ENCODE measurements around the gene FAM184A. TPM values are rescaled to one million over a fixed set of nuclear protein-coding genes. Genes with fewer than 3 reads are reported as not detected.

Gene FAM184A
- total and polyA plus RNA-seq, 12 donors = 0.91 to 5.2 (median 2.7) TPM

DNA sequence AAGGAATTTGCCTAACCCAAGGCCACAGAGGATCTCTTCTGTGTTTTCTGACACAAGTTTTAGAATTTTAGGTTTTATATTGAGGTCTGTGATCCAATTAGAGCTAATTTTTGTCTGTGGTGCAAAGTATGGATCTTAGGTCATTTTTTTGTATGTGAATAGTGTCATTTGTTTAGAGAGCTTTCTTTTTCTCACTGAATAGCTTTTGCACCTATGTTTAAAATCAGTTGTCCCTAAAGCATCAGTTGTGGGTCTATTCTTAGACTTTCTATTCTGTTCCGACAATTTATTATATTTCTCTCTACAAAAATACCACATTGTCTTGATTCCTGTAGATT, 143.2 kb downstream of the FAM184A start:
- H3K27ac ChIP-seq = peak overlapping the region; percentile 89 to 96 (median 95)

DNA sequence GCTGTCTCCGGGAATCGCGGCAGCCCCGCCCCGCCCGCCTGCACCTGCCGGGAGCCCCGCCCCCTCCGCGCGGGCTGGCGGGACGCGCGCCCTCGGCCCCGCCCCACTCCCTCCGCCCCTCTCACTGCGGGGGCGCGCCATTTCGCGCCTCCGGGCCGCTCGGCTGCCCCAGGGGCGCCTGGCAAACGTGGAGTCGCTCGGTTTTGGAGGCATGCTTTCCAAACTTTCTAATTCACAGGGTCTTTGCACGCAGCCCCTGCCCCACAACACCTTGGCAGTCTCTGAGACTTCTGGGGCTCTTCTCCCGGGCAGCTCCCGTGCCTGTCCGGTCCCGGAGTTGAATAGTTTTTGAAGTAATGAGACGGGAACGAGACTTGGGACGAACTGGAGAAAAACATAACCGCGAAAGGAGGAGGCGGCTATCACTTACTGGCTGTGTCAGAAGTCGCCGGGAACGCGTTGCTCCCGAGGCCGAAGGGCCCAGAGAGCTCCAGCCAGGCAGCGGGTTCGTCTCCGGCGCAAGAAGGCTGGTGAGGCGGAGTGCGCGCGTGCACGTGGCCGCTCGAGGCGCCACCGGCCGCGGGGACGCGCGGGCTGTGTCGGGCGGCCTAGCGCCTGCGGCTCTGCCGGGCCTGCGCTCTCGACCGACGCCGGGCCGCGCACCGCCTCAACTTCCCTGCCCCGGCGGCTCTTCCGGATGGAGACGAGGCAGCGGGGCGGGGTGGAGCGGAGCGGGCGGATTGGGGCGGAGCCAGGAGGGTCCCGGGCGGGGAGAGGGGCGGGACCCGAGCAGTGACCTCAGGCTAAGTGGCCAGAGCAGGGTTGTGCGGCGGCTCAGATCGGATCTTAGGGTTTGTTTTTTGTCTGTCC, 143.8 kb downstream of the FAM184A start, which contains the start of gene MCM9:
Gene MCM9, minus strand, starts transcription at position 699 of the 870 bp plus-strand sequence. CDS start 3,436 bp downstream, outside the sequence.
- TF ChIP-seq, protein P1, sequence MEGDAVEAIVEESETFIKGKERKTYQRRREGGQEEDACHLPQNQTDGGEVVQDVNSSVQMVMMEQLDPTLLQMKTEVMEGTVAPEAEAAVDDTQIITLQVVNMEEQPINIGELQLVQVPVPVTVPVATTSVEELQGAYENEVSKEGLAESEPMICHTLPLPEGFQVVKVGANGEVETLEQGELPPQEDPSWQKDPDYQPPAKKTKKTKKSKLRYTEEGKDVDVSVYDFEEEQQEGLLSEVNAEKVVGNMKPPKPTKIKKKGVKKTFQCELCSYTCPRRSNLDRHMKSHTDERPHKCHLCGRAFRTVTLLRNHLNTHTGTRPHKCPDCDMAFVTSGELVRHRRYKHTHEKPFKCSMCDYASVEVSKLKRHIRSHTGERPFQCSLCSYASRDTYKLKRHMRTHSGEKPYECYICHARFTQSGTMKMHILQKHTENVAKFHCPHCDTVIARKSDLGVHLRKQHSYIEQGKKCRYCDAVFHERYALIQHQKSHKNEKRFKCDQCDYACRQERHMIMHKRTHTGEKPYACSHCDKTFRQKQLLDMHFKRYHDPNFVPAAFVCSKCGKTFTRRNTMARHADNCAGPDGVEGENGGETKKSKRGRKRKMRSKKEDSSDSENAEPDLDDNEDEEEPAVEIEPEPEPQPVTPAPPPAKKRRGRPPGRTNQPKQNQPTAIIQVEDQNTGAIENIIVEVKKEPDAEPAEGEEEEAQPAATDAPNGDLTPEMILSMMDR (IDR thresholded peaks at IDR 0.05) = peak in 1 of 6 experiments; percentile 5
- TF ChIP-seq POLR2A (IDR thresholded peaks at IDR 0.05) = peak; percentile 50 to 89
- Histone ChIP-seq H3K27ac (peak within 1 kb of the TSS; percentile 89 to 96 (median 95)), H3K9me3 (replicated peaks in 1 of 3) (no peaks in the 10 kb centered on the region), H3K4me1 (replicated peaks in 1 of 2) (peaks cover 5 to 22% of the 10 kb centered on the region in 2 donors), H3K4me3 (peak within 1 kb of the TSS; percentile 76 to 96 (median 79)), H3K36me3 (replicated peaks in 1 of 2) (peaks cover 0 to 11% of the 10 kb centered on the region in 2 donors), H3K27me3 (no peaks in the 10 kb centered on the region)
- DNase-seq = peak; percentile 92 to 94 (median 94)
- WGBS, 4 donors = 0 to 2% (median 0%) methylated on average over 28 to 95 of the region's 95 CpGs
- intact Hi-C loops (cut with DNase I) = no loop called here

More for the DNA sequence above, 143.2 kb downstream of the FAM184A start:
- Histone ChIP-seq H3K9me3 (replicated peaks in 1 of 3) (no peaks in the 10 kb centered on the region), H3K4me1 (replicated peaks in 1 of 2) (peaks cover 5 to 22% of the 10 kb centered on the region in 2 donors), H3K36me3 (replicated peaks in 1 of 2) (peaks cover 0 to 7% of the 10 kb centered on the region in 2 donors), H3K27me3 (no peaks in the 10 kb centered on the region), H3K4me3 (peak overlapping the region in 3 of 4 donors; percentile 77 to 96 (median 81))
- WGBS, 4 donors = 5 to 21% (median 13%) methylated on average over 1 of the region's 1 CpG
- no peak for DNase-seq
- intact Hi-C loops (cut with DNase I) = no loop called here
- no peak for TF ChIP-seq POLR2A (IDR thresholded peaks at IDR 0.05)
- TF ChIP-seq, protein P1 (IDR thresholded peaks at IDR 0.05) = no peak

DNA sequence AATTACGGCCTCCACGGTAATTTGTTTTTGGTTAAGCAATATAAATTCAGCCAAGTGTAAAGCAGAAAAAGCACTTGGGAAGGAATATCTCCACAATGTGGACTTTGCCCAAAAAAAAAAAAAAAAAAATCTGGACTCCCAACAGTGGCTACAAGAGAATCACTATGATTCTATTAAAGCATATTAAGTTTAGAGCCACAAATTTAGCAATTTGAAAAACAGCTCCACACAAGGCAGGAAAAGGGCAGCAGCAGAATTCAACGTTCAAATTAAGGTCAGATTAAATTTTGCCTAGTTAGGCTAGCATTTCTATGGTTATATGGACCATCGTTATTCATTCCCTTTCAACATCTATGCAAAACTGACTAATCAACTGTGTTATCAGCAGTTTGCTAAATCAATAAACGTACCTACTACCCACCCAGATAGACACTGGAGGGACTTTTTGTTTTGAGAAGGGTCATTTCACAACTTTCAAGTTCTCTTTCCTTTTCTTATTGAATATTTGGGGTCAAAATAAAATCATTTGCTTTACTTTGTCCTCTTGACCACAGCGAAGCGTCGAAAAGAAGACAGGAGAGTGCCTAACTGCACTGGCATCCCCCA, 144.5 kb downstream of the FAM184A start:
- Histone ChIP-seq H3K4me3 (peak overlapping the region; percentile 76 to 96 (median 79)), H3K27me3 (no peaks in the 10 kb centered on the region), H3K4me1 (replicated peaks in 1 of 2) (peaks cover 5 to 22% of the 10 kb centered on the region in 2 donors), H3K9me3 (replicated peaks in 1 of 3) (no peaks in the 10 kb centered on the region), H3K36me3 (replicated peaks in 1 of 2) (peaks cover 0 to 15% of the 10 kb centered on the region in 2 donors), H3K27ac (peak overlapping the region in 3 of 5 donors; percentile 91 to 95 (median 95))
- intact Hi-C loops (cut with DNase I) = no loop called here
- no peak for DNase-seq
- WGBS, 4 donors = 20 to 24% (median 22%) methylated on average over 8 of the region's 8 CpGs
- TF ChIP-seq, protein P1 (IDR thresholded peaks at IDR 0.05) = no peak
- no peak for TF ChIP-seq POLR2A (IDR thresholded peaks at IDR 0.05)

DNA sequence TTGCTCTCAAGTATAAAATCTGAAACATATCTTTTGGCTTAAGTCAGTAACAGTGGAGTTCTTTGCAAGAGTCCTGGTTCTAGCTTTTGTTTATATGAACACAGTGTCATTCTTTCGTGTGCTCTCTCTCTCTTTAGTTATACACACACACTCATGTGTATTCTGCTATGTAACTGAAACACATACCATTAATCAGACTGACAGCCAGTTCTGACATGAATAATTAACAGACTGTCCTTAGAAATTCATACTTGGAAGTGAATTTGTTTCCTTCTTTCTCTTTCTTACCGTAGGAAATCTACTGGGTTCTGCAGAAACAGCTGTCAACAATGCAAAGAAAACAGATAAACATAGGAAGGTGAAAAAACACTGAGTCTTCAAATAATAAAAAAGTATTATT, 146.0 kb downstream of the FAM184A start:
- no peak for DNase-seq
- Histone ChIP-seq H3K27me3 (no peaks in the 10 kb centered on the region), H3K4me3 (no peak overlapping the region), H3K9me3 (replicated peaks in 1 of 3) (no peaks in the 10 kb centered on the region), H3K27ac (no peak overlapping the region), H3K4me1 (replicated peaks in 1 of 2) (peaks cover 5 to 22% of the 10 kb centered on the region in 2 donors), H3K36me3 (replicated peaks in 1 of 2) (peaks cover 0 to 15% of the 10 kb centered on the region in 2 donors)
- 49 to 57% (median 52%) methylated on average over 2 of the region's 2 CpGs for WGBS, 4 donors
- intact Hi-C loops (cut with DNase I) = no loop called here
- no peak for TF ChIP-seq POLR2A (IDR thresholded peaks at IDR 0.05)
- TF ChIP-seq, protein P1 (IDR thresholded peaks at IDR 0.05) = no peak
